Right lobe of liver (tissue), 4 donors: ENCODE measurements around the gene BASP1.

Source experiments
- CTCF ChIP-seq, 4 donors: fragments of 200-600 bp in 3 of 4; fragments of 450-650 bp in 1 of 4; IDR thresholded peaks; one replicate each; pipeline versions ENCODE4 v1.5.1 to v1.8.0; 2016 to 2022; ENCODE audit warnings: antibody characterized with exemption in 4 of 4, mild to moderate bottlenecking in 2 of 4
- POLR2A ChIP-seq: fragments of 450-650 bp; IDR thresholded peaks from one replicate; pipeline ENCODE4 v1.6.1; 2017; ENCODE audit warnings: antibody characterized with exemption, mild to moderate bottlenecking
- donor health status: DM: no; HTN: no; CAD: no.
- donor health status: DM: no; HTN: no; CAD: no.
- donor health status: DM: no; HTN: yes; CAD: no.

- TF ChIP-seq CTCF (IDR thresholded peaks at IDR 0.05) = no peak
- TF ChIP-seq POLR2A = no peak
Measured at GRCh38 chr5:17256839-17257238, 39.4 kb downstream of the BASP1 start.
